Stomach (tissue), 9 donors: Measurements from ENCODE around the gene HSCB. TPM values are rescaled to one million over a fixed set of nuclear protein-coding genes. Genes with fewer than 3 reads are reported as not detected.

Source experiments
- DNase-seq, 2 donors: peaks; one replicate each; pipeline versions ENCODE4 v3.0.0 to v3.0.0-alpha.2; 2013 to 2019
- H3K27ac ChIP-seq, 5 donors: fragments of 200-600 bp in 4 of 5; sonication (generic) in 4 of 5; one replicate each; pipeline ENCODE4 v1.5.1; 2013 to 2019; ENCODE audit warnings: mild to moderate bottlenecking in 1 of 5, moderate library complexity in 1 of 5
- H3K27me3 ChIP-seq, 3 donors: fragments of 200-600 bp; sonication (generic); one replicate each; pipeline ENCODE4 v1.5.1; 2017 to 2019; ENCODE audit warnings: mixed run types in 1 of 3
- H3K36me3 ChIP-seq, 4 donors: fragments of 200-600 bp; sonication (generic); 1 replicate in 3 of 4; 2 replicates in 1 of 4; pipeline ENCODE4 v1.5.1; 2016 to 2019
- H3K4me1 ChIP-seq, 4 donors: fragments of 200-600 bp; sonication (generic); one replicate each; pipeline ENCODE4 v1.5.1; 2016 to 2019
- H3K4me3 ChIP-seq, 4 donors: fragments of 200-600 bp; sonication (generic) in 3 of 4; one replicate each; pipeline ENCODE4 v1.5.1; 2016 to 2019; ENCODE audit warnings: mild to moderate bottlenecking in 1 of 4
- H3K9me3 ChIP-seq, 4 donors: fragments of 200-600 bp; sonication (generic); one replicate each; pipeline ENCODE4 v1.5.1; 2016 to 2019
- EP300 ChIP-seq: sonication (generic); formaldehyde crosslinking; IDR thresholded peaks from one replicate; pipeline ENCODE4 v1.6.1; 2017; ENCODE audit warnings: antibody characterized with exemption
- POLR2A ChIP-seq, 4 donors: fragments of 450-650 bp; IDR thresholded peaks; one replicate each; pipeline ENCODE4 v1.6.1; 2016; ENCODE audit warnings: antibody characterized with exemption in 4 of 4, control low read depth in 2 of 4, mild to moderate bottlenecking in 1 of 4, moderate library complexity in 1 of 4
- POLR2AphosphoS5 ChIP-seq, 3 donors: sonication (generic); formaldehyde crosslinking; IDR thresholded peaks; one replicate each; pipeline ENCODE4 v1.6.1; 2016; ENCODE audit warnings: antibody characterized with exemption in 3 of 3
- WGBS, 5 donors: extraction: QIAGEN DNeasy Blood & Tissue Kit in 3 of 5; methylation state at CpG; one replicate each; pipeline versions ENCODE4 v1.1.5 to v1.1.7; 2013 to 2018; 5-methylcytosine and 5-hydroxymethylcytosine counted together
- intact Hi-C: fragments of 100-400 bp; cut with DNase I; formaldehyde crosslinking; loops from one replicate; pipeline ENCODE4 v1.15.1; 2023; ENCODE audit warnings: low total_unique reads
- polyA plus RNA-seq, 3 donors: library from polyadenylated mRNA; stranded (reverse); fragments of 200-250 nt; gene quantifications; one replicate each; pipeline ENCODE4 v1.2.3, GENCODE V29; 2013
- total RNA-seq, 5 donors: library from RNA; depleted of rRNA; stranded (reverse); fragments of >200 nt; gene quantifications; one replicate each; pipeline versions ENCODE4 v1.1.0 to v1.2.3, GENCODE V29; 2014 to 2016
- TF ChIP-seq, protein P1 (sequence below), 7 experiments: fragments of 450-650 bp in 4 of 7; fragments of 200-600 bp in 3 of 7; sonication (generic) in 3 of 7; IDR thresholded peaks; one replicate each; pipeline ENCODE4 v1.5.1; 2016 to 2019; ENCODE audit warnings: antibody characterized with exemption in 7 of 7, control low read depth in 2 of 7, mild to moderate bottlenecking in 1 of 7
- donor health status: healthy with polysubstance abuse.
- donor health status: Bipolar disorder and iron deficiency.
- donor health status: healthy.

Gene HSCB
- total and polyA plus RNA-seq, 8 donors, result 4.0 to 39.7 (median 26.0) TPM; not detected in 1

DNA sequence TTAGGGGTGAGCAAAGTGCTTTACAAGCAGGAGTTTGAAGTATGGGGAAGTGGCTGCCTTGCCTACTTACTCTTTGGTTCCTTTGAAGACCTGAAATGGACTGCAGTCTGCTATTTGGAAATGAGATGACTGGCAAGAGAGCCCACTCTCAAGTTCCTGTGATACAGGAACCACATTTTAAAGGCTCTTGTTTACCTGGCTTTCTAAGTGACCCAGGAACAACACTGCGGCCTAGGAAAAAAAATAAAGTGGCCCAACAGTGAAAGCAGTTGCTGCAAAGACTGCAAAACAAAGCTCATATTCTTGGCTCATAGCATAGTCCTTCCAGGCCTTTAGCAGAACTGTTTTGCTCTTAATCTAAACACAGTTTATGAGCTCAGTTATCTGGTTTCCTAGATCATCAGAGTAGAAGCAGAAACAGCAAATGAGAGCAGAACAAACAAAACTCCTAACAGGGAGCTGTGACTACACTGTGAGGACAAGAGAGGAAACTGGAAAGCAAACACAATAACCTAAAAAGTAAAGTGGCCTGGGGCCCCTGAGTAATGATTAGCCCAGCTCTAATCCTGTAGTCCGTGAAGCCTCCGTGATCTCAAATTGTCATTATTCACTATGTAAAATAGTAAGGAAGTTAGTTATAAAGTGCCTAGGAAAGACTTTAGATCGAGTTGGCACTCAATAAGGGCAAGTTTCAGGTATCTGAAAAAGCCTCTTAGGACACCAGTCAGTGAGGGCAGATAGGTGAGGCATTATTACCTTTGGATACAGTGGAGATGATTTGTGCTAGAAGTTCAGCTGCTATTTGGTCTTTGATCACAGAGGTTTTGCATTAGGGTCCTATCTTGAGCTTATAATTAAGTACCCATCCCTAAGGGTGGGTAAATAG is 42.2 kb downstream of the HSCB start:
- no peaks in the 10 kb centered on the region for H3K27me3 ChIP-seq
- H3K36me3 ChIP-seq, result peaks cover 59 to 90% (median 86%) of the 10 kb centered on the region in 4 donors
- no peak overlapping the region for H3K4me3 ChIP-seq
- TF ChIP-seq POLR2A (IDR thresholded peaks at IDR 0.05) (no peak), POLR2AphosphoS5 (IDR thresholded peaks at IDR 0.05) (peak in 1 of 3 donors; percentile 12)
- peak in 1 of 2 donors; percentile 73 for DNase-seq
- intact Hi-C loops, result no loop called here
- H3K4me1 ChIP-seq, result peaks cover 26 to 53% (median 34%) of the 10 kb centered on the region in 4 donors
- H3K27ac ChIP-seq, result peak overlapping the region; percentile 65 to 71 (median 68)
- H3K9me3 ChIP-seq, result no peaks in the 10 kb centered on the region
- WGBS, 5 donors, result 25 to 48% (median 38%) methylated on average over 4 of the region's 4 CpGs

DNA sequence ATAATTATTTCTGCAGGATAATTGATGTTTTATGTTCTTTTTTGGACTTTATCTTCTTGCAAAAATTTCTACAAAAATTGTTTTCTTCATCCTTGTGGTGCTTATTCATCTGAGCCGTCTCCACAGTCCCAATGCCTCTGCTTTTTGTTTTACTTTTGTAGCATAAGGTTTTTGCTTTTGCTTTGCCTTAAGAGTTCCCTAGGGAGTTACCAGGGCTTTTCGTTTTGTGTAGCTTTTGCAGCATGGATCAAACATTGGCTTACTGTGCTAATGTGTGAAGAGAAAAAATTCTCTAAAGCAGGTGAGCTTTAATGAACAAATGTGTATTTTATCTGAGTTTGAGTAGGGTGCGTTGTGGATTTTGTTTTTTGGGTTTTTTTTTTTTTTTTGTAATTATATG is 46.8 kb downstream of the HSCB start:
- 54 to 64% (median 56%) methylated on average over 3 of the region's 3 CpGs for WGBS, 5 donors
- peak overlapping the region in 1 of 5 donors; percentile 53 for H3K27ac ChIP-seq
- H3K27me3 ChIP-seq, result no peaks in the 10 kb centered on the region
- TF ChIP-seq EP300, result no peak
- no peak for TF ChIP-seq POLR2A (IDR thresholded peaks at IDR 0.05)
- TF ChIP-seq, protein P1, sequence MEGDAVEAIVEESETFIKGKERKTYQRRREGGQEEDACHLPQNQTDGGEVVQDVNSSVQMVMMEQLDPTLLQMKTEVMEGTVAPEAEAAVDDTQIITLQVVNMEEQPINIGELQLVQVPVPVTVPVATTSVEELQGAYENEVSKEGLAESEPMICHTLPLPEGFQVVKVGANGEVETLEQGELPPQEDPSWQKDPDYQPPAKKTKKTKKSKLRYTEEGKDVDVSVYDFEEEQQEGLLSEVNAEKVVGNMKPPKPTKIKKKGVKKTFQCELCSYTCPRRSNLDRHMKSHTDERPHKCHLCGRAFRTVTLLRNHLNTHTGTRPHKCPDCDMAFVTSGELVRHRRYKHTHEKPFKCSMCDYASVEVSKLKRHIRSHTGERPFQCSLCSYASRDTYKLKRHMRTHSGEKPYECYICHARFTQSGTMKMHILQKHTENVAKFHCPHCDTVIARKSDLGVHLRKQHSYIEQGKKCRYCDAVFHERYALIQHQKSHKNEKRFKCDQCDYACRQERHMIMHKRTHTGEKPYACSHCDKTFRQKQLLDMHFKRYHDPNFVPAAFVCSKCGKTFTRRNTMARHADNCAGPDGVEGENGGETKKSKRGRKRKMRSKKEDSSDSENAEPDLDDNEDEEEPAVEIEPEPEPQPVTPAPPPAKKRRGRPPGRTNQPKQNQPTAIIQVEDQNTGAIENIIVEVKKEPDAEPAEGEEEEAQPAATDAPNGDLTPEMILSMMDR (IDR thresholded peaks at IDR 0.05), result no peak
- H3K4me3 ChIP-seq, result no peak overlapping the region
- intact Hi-C loops, result no loop called here
- H3K4me1 ChIP-seq, result peaks cover 15 to 61% (median 38%) of the 10 kb centered on the region in 4 donors
- H3K9me3 ChIP-seq, result no peaks in the 10 kb centered on the region
- no peak for DNase-seq
- H3K36me3 ChIP-seq, result peaks cover 39 to 75% (median 70%) of the 10 kb centered on the region in 4 donors

DNA sequence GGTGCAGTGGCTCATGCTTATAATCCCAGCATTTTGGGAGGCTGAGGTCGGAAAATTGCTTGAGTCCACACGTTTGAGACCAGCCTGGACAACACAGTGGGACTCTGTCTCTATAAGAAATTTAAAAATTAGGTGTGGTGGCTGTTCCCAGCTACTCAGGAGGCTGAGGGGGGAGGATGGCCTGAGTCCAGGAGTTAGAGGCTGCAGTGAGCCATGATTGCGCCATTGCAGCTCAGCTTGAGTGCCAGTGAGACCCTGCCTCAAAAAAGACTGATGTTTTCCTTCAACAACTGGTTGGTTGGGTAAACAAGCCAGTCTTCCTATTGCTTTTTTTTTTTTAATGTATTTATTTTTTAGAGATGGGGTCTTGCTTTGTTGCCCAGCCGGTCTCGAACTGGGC is 49.3 kb downstream of the HSCB start:
- Histone ChIP-seq H3K9me3 (no peaks in the 10 kb centered on the region), H3K4me3 (no peak overlapping the region), H3K27me3 (no peaks in the 10 kb centered on the region), H3K36me3 (peaks cover 39 to 75% (median 70%) of the 10 kb centered on the region in 4 donors), H3K4me1 (peaks cover 16 to 65% (median 48%) of the 10 kb centered on the region in 4 donors), H3K27ac (peak overlapping the region in 4 of 5 donors; percentile 27 to 100 (median 48))
- WGBS, 5 donors, result 84 to 92% (median 86%) methylated on average over 5 of the region's 5 CpGs
- intact Hi-C loops, result no loop called here
- DNase-seq, result no peak
- TF ChIP-seq EP300 (no peak), POLR2AphosphoS5 (IDR thresholded peaks at IDR 0.05) (no peak), POLR2A (IDR thresholded peaks at IDR 0.05) (no peak)
- TF ChIP-seq, protein P1 (IDR thresholded peaks at IDR 0.05), result no peak

DNA sequence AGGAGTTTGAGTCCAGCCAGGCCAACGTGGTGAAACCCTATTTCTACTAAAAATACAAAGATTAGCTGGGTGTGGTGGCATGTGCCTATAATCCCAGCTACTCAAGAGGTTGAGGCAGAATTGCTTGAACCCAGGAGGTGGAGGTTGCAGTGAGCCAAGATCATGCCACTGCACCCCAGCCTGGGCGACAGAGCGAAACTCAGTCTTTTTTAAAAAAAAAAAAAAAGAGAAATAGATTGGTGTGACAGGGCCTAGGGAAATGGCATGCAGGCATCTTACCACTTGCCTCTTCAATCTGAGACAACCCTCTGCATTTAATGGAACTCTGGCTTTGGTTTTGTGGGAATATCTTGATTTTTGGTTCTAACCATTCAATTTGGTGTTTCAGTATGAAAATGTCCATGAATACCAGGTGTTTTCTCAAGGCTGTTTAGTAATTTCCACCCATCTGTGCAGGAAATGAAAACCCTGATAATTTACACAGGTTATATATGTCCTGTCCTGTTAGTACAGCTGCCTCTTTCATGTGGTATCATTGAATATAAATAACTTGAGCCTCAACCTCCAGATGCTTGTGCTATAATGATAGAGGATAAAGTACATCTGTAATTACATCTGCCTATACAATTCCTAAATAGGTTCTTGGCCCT is 50.1 kb downstream of the HSCB start:
- Histone ChIP-seq H3K36me3 (peaks cover 40 to 75% (median 70%) of the 10 kb centered on the region in 4 donors), H3K4me1 (peaks cover 23 to 74% (median 56%) of the 10 kb centered on the region in 4 donors), H3K4me3 (no peak overlapping the region), H3K27me3 (no peaks in the 10 kb centered on the region), H3K27ac (peak overlapping the region; percentile 18 to 100 (median 32)), H3K9me3 (no peaks in the 10 kb centered on the region)
- DNase-seq, result no peak
- intact Hi-C loops, result no loop called here
- TF ChIP-seq POLR2AphosphoS5 (IDR thresholded peaks at IDR 0.05), result no peak
- TF ChIP-seq EP300, result no peak
- TF ChIP-seq, protein P1 (IDR thresholded peaks at IDR 0.05), result no peak
- no peak for TF ChIP-seq POLR2A (IDR thresholded peaks at IDR 0.05)
- WGBS, 5 donors, result 40 to 61% (median 47%) methylated on average over 3 of the region's 3 CpGs
